ENCODE results near the gene GPR157.
"Not testable (repeated sequence)": the region's sequence is repeated elsewhere in the genome, so short reads cannot be mapped to it uniquely, and the experiment has no call there.

Gene GPR157

GRCh38 chr1:9145714-9146113 lies 16.8 kb upstream of the GPR157 start:
- no peak for DNase-seq

GRCh38 chr1:9145021-9145668 lies 16.2 kb upstream of the GPR157 start:
- DNase-seq = no peak

- not testable (repeated sequence) for DNase-seq
Measured at GRCh38 chr1:9144494-9144893, 15.6 kb upstream of the GPR157 start.

GRCh38 chr1:9143250-9143649 lies 14.3 kb upstream of the GPR157 start:
- no peak for DNase-seq

GRCh38 chr1:9139930-9140329 lies 11.0 kb upstream of the GPR157 start:
- DNase-seq = no peak

- DNase-seq = no peak
Measured at GRCh38 chr1:9136932-9137331, 8.0 kb upstream of the GPR157 start.

- no peak for DNase-seq
Measured at GRCh38 chr1:9135073-9135836, 6.4 kb upstream of the GPR157 start.

- no peak for DNase-seq
Measured at GRCh38 chr1:9133870-9134585, 5.1 kb upstream of the GPR157 start.

GRCh38 chr1:9129266-9130041 lies 552 bp upstream of the GPR157 start:
- peak; percentile 81 for DNase-seq

- no peak for DNase-seq
Measured at GRCh38 chr1:9128166-9128519, 759 bp downstream of the GPR157 start.

GRCh38 chr1:9127395-9128165 lies 1.3 kb downstream of the GPR157 start:
- DNase-seq = no peak

GRCh38 chr1:9126511-9126910 lies 2.4 kb downstream of the GPR157 start:
- no peak for DNase-seq

GRCh38 chr1:9125847-9126246 lies 3.1 kb downstream of the GPR157 start:
- not testable (repeated sequence) for DNase-seq

- DNase-seq = no peak
Measured at GRCh38 chr1:9125325-9125724, 3.6 kb downstream of the GPR157 start.

- DNase-seq = not testable (repeated sequence)
Measured at GRCh38 chr1:9124389-9124788, 4.5 kb downstream of the GPR157 start.

GRCh38 chr1:9123665-9124064 lies 5.2 kb downstream of the GPR157 start:
- DNase-seq = not testable (repeated sequence)

- DNase-seq = peak; percentile 30
Measured at GRCh38 chr1:9121496-9122409, 7.1 kb downstream of the GPR157 start.

- DNase-seq = no peak
Measured at GRCh38 chr1:9120312-9120958, 8.5 kb downstream of the GPR157 start.

- no peak for DNase-seq
Measured at GRCh38 chr1:9119745-9120144, 9.2 kb downstream of the GPR157 start.

GRCh38 chr1:9118186-9118585 lies 10.7 kb downstream of the GPR157 start:
- no peak for DNase-seq

Data from activated naive CD4-positive, alpha-beta T cell treated with Interleukin-2 at 50 U/mL for 16 hours (primary cell).